Purkinje cell (primary cell): ENCODE measurements around the gene GTF2H1. TPM values are rescaled to one million over a fixed set of nuclear protein-coding genes. Genes with fewer than 3 reads are reported as not detected.

Experiments
- polyA plus RNA-seq: library from polyadenylated mRNA; unstranded; fragments of >200 nt; fragmentation: Nextera tagmentation; gene quantifications from 2 replicates; pipeline ENCODE4 v1.2.1, GENCODE V29; 2014

The GTF2H1 gene
- 80.9 and 126 TPM in 2 replicates for polyA plus RNA-seq

DNA sequence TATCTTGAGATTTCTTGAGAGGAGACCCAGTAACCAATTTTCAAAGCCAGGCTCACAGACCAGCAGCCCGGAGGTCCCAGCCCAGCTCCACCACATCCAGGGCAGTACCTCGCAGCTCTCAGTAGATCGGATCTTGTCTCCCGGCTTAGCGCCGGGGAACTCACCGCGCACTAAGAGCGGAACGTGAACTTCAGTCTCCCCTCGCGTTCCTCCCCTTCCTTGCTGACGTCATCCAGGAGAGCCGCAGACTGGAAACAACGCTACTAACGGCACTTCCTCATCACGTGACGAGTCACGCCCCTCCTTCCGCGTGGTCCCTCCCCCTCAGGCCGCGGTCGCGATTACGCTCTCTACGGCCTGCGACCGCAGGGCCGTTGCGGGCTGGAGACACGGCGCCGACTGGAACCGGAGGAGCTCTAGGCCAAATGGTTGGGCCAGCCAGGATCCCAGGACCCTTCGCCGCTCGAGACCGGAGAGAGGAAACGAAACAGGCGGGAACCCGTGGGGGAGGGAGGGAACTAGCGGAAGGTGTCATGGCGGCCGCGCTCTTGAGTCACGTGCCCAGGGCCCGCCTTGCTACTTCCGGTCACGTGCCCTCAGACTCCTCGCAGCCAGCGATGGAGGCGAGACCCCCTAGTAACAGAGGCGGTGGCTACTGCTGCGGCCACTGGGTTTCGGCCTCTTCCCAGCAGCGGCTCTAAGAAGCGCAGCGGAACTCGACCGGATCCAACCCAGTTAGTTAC, at the start of gene GTF2H1, which contains the start of gene HPS5:
Gene GTF2H1, plus strand, starts transcription at position 599 of the 743 bp plus-strand sequence. CDS start 10,508 bp downstream, outside the sequence.
Gene HPS5, minus strand, starts transcription at position 172 of the 743 bp plus-strand sequence. CDS start 4,282 bp downstream, outside the sequence.

GRCh38 chr11:18394275-18394927, 72.0 kb downstream of the GTF2H1 start, which contains the start of gene LDHA:
Gene LDHA, plus strand, starts transcription at chr11:18394563. Its CDS starts 2,280 bp downstream, at chr11:18396843.

Other genes starting within 250 kb of the GTF2H1 start
- 14.2 and 32.2 TPM in 2 replicates for gene SAAL1, start 216.5 kb upstream of the GTF2H1 start, polyA plus RNA-seq
- not detected in 2 replicates for gene MRGPRX3, start 190.0 kb upstream of the GTF2H1 start, polyA plus RNA-seq
- gene MRGPRX4, start 149.7 kb upstream of the GTF2H1 start, polyA plus RNA-seq = not detected in 2 replicates
- gene SAA4, start 85.8 kb upstream of the GTF2H1 start, polyA plus RNA-seq = not detected in 2 replicates
- not detected in 2 replicates for gene SAA2, start 73.9 kb upstream of the GTF2H1 start, polyA plus RNA-seq
- not detected in 2 replicates for gene SAA1, start 56.3 kb upstream of the GTF2H1 start, polyA plus RNA-seq
- 3.2 and 6.8 TPM in 2 replicates for gene HPS5, start 427 bp upstream of the GTF2H1 start, polyA plus RNA-seq
- 174 and 360 TPM in 2 replicates for gene LDHA, start 72.0 kb downstream of the GTF2H1 start, polyA plus RNA-seq
- 3.5 TPM in 1 of 2 replicates, not detected in the other for gene LDHC, start 89.8 kb downstream of the GTF2H1 start, polyA plus RNA-seq
- 0.15 TPM in 1 of 2 replicates, not detected in the other for gene LDHAL6A, start 133.3 kb downstream of the GTF2H1 start, polyA plus RNA-seq
- gene TSG101, start 204.4 kb downstream of the GTF2H1 start, polyA plus RNA-seq = 56.9 and 72.8 TPM in 2 replicates